GM23248 (cell line): ENCODE results near the gene MEIS2.

Source experiments
- EZH2 ChIP-seq: fragments of 200-600 bp; sonication (generic); IDR thresholded peaks from 2 replicates; pipeline ENCODE4 v1.6.1; 2018; ENCODE audit warnings: antibody characterized with exemption, mild to moderate bottlenecking; ENCODE audit not compliant: insufficient read depth, poor library complexity, severe bottlenecking
- EZH2phosphoT487 ChIP-seq: fragments of 200-600 bp; sonication (generic); IDR thresholded peaks from 2 replicates; pipeline ENCODE4 v1.6.1; 2018; ENCODE audit warnings: antibody characterized with exemption, moderate library complexity, mild to moderate bottlenecking, low read depth; ENCODE audit not compliant: insufficient read depth

GRCh38 chr15:37107744-37108380, 7.5 kb upstream of the MEIS2 start:
- TF ChIP-seq EZH2 = no peak
- no peak for TF ChIP-seq EZH2phosphoT487
